Measurements from ENCODE around the gene CENPN. TPM values are rescaled to one million over a fixed set of nuclear protein-coding genes. Genes with fewer than 3 reads are reported as not detected.

CENPN gene
- total RNA-seq, 1 donor: 19.9 TPM

DNA sequence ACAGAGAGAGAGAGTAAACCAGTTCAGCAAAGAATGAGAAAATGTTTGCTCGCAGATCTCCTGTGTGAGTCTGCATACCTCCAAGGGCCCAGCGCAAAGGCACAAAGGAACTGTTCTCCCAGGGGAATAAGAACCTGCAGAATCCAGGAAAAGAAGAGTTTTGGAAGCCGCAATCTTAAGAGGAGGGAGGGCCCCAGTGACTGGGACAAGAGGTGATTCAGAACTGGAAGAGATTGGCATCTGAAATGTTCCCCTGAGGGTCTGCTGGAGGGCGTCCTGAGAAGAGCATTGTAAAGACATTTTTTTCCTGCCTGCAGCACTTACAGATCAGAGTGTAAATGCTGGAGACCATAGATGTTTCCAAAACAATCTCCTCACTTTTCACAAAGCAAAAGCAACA lies 34.7 kb downstream of the CENPN start:
- peaks cover 6% of the 10 kb centered on the region for H3K4me1 ChIP-seq (ENCODE audit: insufficient read depth, low read length)
- H3K27ac ChIP-seq (ENCODE audit: low read depth, low read length): no peak overlapping the region
- TF ChIP-seq, protein P1, sequence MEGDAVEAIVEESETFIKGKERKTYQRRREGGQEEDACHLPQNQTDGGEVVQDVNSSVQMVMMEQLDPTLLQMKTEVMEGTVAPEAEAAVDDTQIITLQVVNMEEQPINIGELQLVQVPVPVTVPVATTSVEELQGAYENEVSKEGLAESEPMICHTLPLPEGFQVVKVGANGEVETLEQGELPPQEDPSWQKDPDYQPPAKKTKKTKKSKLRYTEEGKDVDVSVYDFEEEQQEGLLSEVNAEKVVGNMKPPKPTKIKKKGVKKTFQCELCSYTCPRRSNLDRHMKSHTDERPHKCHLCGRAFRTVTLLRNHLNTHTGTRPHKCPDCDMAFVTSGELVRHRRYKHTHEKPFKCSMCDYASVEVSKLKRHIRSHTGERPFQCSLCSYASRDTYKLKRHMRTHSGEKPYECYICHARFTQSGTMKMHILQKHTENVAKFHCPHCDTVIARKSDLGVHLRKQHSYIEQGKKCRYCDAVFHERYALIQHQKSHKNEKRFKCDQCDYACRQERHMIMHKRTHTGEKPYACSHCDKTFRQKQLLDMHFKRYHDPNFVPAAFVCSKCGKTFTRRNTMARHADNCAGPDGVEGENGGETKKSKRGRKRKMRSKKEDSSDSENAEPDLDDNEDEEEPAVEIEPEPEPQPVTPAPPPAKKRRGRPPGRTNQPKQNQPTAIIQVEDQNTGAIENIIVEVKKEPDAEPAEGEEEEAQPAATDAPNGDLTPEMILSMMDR (IDR thresholded peaks at IDR 0.05; ENCODE audit: extremely low read depth, low read depth, low read length): no peak
- DNase-seq (ENCODE audit: insufficient read length, low spot score, missing footprints): no peak
- no peak overlapping the region for H2AFZ ChIP-seq (ENCODE audit: low read length)
- peaks cover 50% of the 10 kb centered on the region for H3K36me3 ChIP-seq (ENCODE audit: insufficient read depth, low read length)
- peaks cover 40% of the 10 kb centered on the region for H3K79me2 ChIP-seq (ENCODE audit: insufficient read depth, low read length)
- H4K20me1 ChIP-seq (ENCODE audit: insufficient read depth, low read length): peaks cover 16% of the 10 kb centered on the region
- no peak overlapping the region for H3K4me2 ChIP-seq (ENCODE audit: insufficient read depth, low read length)
- no peak overlapping the region for H3K4me3 ChIP-seq (ENCODE audit: insufficient read depth, low read length)
- no peaks in the 10 kb centered on the region for H3K9me3 ChIP-seq (ENCODE audit: low read depth, low read length)
- no peaks in the 10 kb centered on the region for H3K27me3 ChIP-seq (ENCODE audit: insufficient read depth, low read length)

DNA sequence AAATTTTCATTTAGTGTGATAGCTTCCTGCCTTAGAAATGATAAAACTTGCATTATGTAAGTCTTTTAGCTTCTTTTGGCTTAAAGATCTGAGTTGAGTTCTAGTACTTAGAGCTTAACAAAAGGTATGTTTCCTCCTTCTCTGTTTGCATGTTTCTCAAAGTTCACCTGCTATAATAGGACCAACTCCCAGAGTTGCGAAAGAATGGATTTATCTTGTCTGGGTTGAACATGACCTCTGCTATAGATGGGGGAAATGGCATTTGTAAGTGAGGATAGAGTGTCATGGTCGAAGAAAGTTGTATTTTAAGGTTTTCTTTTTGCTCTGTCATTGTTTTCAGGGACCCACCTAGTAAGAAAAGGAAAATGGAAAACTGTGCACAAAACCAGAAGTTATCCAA lies 35.8 kb downstream of the CENPN start:
- TF ChIP-seq, protein P1 (IDR thresholded peaks at IDR 0.05; ENCODE audit: extremely low read depth, low read depth, low read length): no peak
- Histone ChIP-seq H3K79me2 (ENCODE audit: insufficient read depth, low read length) (peaks cover 29% of the 10 kb centered on the region), H3K27ac (ENCODE audit: low read depth, low read length) (no peak overlapping the region), H2AFZ (ENCODE audit: low read length) (no peak overlapping the region), H3K36me3 (ENCODE audit: insufficient read depth, low read length) (peaks cover 50% of the 10 kb centered on the region), H3K9me3 (ENCODE audit: low read depth, low read length) (no peaks in the 10 kb centered on the region), H3K4me2 (ENCODE audit: insufficient read depth, low read length) (no peak overlapping the region), H4K20me1 (ENCODE audit: insufficient read depth, low read length) (peaks cover 12% of the 10 kb centered on the region), H3K27me3 (ENCODE audit: insufficient read depth, low read length) (no peaks in the 10 kb centered on the region), H3K4me3 (ENCODE audit: insufficient read depth, low read length) (no peak overlapping the region), H3K4me1 (ENCODE audit: insufficient read depth, low read length) (no peaks in the 10 kb centered on the region)
- no peak for DNase-seq (ENCODE audit: insufficient read length, low spot score, missing footprints)

DNA sequence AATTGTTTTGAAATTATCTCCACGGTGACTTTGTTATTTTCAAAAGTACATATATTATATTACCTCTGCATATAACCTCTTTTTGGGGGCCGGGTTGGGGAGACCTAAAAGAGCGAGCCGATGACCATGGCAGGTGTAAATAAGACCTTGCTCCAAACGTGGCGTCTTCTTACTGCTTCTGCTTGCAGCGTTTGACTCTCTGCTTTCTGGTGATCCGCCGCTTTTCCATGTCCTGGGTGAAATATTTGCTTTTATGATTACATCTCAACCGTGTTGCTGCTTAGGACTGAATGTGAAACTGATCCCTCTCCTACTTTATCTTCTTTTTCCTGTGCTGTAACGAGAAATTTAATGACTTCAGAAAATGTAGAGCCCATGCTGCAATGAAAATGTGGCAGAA lies 46.7 kb downstream of the CENPN start:
- Histone ChIP-seq H3K79me2 (ENCODE audit: insufficient read depth, low read length) (no peaks in the 10 kb centered on the region), H3K27me3 (ENCODE audit: insufficient read depth, low read length) (no peaks in the 10 kb centered on the region), H3K36me3 (ENCODE audit: insufficient read depth, low read length) (no peaks in the 10 kb centered on the region), H3K4me2 (ENCODE audit: insufficient read depth, low read length) (no peak overlapping the region), H3K27ac (ENCODE audit: low read depth, low read length) (no peak overlapping the region), H2AFZ (ENCODE audit: low read length) (no peak overlapping the region), H4K20me1 (ENCODE audit: insufficient read depth, low read length) (no peaks in the 10 kb centered on the region), H3K4me1 (ENCODE audit: insufficient read depth, low read length) (no peaks in the 10 kb centered on the region), H3K9me3 (ENCODE audit: low read depth, low read length) (peaks cover 3% of the 10 kb centered on the region), H3K4me3 (ENCODE audit: insufficient read depth, low read length) (no peak overlapping the region)
- TF ChIP-seq, protein P1 (IDR thresholded peaks at IDR 0.05; ENCODE audit: extremely low read depth, low read depth, low read length): no peak
- DNase-seq (ENCODE audit: insufficient read length, low spot score, missing footprints): no peak

DNA sequence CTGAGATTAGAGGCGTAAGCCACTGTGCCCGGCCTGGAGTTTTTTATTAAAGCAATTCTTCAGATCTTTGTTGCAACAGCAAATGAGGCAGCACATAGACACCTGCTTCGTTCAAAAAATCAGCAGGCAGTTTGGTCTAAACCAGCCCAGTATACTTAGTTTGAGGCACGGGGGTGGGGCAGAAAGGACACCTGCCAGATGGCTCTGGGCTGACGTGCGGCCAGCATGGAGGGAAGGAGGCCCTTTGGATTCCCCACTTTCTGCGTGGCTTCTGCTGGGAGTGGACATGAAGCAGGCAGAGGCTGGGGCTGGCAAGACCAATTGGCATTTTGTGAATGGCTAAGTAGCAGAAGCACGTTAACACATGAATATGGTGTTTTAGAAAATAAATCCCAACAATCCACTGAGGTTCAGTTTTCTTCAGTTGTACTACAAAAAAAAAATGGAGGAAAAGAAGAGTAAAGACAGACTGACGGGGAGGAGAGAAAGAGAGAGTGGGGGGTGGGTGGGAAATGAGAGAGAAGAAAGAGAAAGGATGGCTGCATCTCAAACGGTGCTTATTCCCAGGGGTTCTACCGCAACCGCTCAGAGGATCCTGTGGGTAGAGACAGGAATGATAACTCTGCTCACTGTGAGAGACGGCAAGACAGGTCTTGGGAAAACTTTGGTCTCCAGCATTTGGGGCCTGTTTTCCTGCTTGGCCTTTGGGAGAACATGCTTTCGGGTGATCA lies 53.7 kb downstream of the CENPN start:
- TF ChIP-seq, protein P1 (IDR thresholded peaks at IDR 0.05; ENCODE audit: extremely low read depth, low read depth, low read length): no peak
- Histone ChIP-seq H3K4me3 (ENCODE audit: insufficient read depth, low read length) (no peak overlapping the region), H4K20me1 (ENCODE audit: insufficient read depth, low read length) (no peaks in the 10 kb centered on the region), H3K27ac (ENCODE audit: low read depth, low read length) (no peak overlapping the region), H3K27me3 (ENCODE audit: insufficient read depth, low read length) (no peaks in the 10 kb centered on the region), H3K79me2 (ENCODE audit: insufficient read depth, low read length) (no peaks in the 10 kb centered on the region), H3K4me2 (ENCODE audit: insufficient read depth, low read length) (no peak overlapping the region), H3K36me3 (ENCODE audit: insufficient read depth, low read length) (no peaks in the 10 kb centered on the region), H3K9me3 (ENCODE audit: low read depth, low read length) (no peaks in the 10 kb centered on the region), H3K4me1 (ENCODE audit: insufficient read depth, low read length) (no peaks in the 10 kb centered on the region), H2AFZ (ENCODE audit: low read length) (no peak overlapping the region)
- DNase-seq (ENCODE audit: insufficient read length, low spot score, missing footprints): no peak

Measured in osteoblast (primary cell).